GM19372 (cell line): ENCODE data around the gene PTGFRN.

ENCODE experiments used
- ATAC-seq: cut with Tn5 transposase; IDR thresholded peaks from one replicate; pipeline ENCODE4 v1.9.1; 2021; ENCODE audit warnings: mild to moderate bottlenecking, low read depth, moderate library complexity; ENCODE audit not compliant: unreplicated experiment

PTGFRN gene

DNA sequence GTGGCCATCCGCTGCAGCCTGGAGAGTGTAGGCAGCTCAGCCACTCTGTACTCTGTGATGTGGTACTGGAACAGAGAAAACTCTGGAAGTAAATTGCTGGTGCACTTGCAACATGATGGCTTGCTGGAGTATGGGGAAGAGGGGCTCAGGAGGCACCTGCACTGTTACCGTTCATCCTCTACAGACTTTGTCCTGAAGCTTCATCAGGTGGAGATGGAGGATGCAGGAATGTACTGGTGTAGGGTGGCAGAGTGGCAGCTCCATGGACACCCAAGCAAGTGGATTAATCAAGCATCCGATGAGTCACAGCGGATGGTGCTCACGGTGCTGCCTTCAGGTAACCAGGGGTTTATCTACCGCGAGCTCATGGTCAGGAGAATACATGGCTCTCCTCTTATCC lies 115.9 kb downstream of the PTGFRN start:
- no peak for ATAC-seq

- no peak for ATAC-seq
Measured at GRCh38 chr1:117026361-117026760, 116.6 kb downstream of the PTGFRN start.

GRCh38 chr1:117029685-117030084 lies 120.0 kb downstream of the PTGFRN start:
- no peak for ATAC-seq

DNA sequence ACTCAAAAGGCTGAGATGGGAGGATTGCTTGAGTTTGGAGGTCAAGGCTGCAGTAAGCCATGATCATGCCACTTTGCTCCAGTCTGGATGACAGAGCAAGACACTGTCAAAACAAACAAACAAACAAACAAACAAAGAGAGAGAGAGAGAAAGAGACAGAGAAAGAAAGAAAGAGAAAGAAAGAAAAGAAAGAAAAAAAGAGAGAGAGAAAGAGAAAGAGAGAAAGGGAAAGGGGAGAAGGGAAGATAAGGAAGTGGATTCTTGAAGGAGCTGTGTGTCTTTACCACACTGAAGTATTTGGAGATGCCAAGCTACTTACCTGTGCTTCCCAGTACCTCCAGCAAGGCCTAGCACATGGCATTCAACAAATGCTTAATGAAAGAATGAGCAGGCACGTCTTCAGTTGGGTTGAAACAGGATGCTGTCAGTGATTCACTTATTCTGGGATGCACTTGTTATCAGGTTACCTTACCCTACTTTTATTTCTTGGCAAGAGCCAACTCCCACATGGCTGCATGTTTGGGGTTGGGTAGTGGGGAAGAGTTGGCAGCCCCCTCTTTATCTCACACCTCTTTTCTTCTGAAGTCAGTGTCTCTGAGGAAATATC lies 120.7 kb downstream of the PTGFRN start:
- no peak for ATAC-seq

GRCh38 chr1:117032266-117032665 lies 122.5 kb downstream of the PTGFRN start:
- ATAC-seq, result no peak

GRCh38 chr1:117032681-117033539 lies 123.2 kb downstream of the PTGFRN start:
- ATAC-seq, result no peak

GRCh38 chr1:117033772-117034171 lies 124.1 kb downstream of the PTGFRN start:
- ATAC-seq, result no peak

DNA sequence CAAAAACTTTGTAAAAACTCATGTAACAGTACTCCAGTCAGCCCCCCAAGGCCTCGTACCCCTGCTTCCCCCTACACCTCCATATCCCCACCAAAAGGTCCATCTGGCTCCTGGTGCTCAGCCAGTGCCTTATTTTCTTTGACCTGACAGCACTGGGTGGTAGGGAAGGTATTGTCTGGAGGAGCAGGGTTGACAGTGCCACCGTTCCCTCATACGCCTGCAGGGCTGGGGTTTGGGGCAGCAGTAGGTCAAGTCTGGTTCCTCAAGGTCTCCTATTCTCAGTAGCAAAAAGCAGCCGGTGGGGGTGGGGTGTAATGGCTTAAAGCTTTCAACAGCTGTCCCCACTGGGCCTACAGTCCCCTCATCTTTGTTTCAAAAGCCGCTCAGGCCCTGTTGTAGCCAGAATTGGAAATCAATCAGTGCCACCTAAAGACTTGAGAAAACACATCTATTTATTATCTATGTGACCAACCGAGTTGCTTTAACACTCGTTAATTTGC lies 125.1 kb downstream of the PTGFRN start:
- ATAC-seq, result no peak

- ATAC-seq, result no peak
Measured at GRCh38 chr1:117036018-117036461, 126.3 kb downstream of the PTGFRN start.

GRCh38 chr1:117037802-117038201 lies 128.1 kb downstream of the PTGFRN start:
- no peak for ATAC-seq

GRCh38 chr1:117038236-117038635 lies 128.5 kb downstream of the PTGFRN start:
- ATAC-seq, result no peak
